Measurements from ENCODE around the gene C5orf46. TPM values are rescaled to one million over a fixed set of nuclear protein-coding genes. Genes with fewer than 3 reads are reported as not detected.
A peak's percentile ranks its signal among the peaks of the same experiment; 100 is the strongest.

C5orf46 gene
- total and polyA plus RNA-seq, 9 of the 15 experiments (the other 6 are each of a cell fraction or from before 2014, with no cell fraction given), result not detected

GRCh38 chr5:147887026-147887627 lies 19.2 kb downstream of the C5orf46 start:
- ChIA-PET CTCF (ENCODE audit: low intra/inter-chr PET ratio) (interaction anchor here (2.1 kb wide), 1 partner anchor 843 kb away, joined by 13 read pairs; no protein-coding TSS in a partner anchor), POLR2A (no interaction called here)
- peak in 1 of 4 experiments; percentile 19 for DNase-seq (ENCODE audit: extremely low read depth in 1 of 4, low spot score in 3 of 4)
- no peak for FAIRE-seq
- in situ Hi-C loops (cut with MboI), result no loop called here
- Histone ChIP-seq H3K4me2 (ENCODE audit: insufficient read depth, low read length) (no peak overlapping the region), H3K9me3 (replicated peaks; ENCODE audit: control insufficient read depth, insufficient read depth, low read depth, low read length) (no peaks in the 10 kb centered on the region; the same call in 1 of the 2 replicates), H3K4me3 (no peak overlapping the region), H3K9ac (ENCODE audit: insufficient read depth in 1 of 2, low read depth in 2 of 2, low read length in 2 of 2) (no peak overlapping the region), H4K20me1 (replicated peaks; ENCODE audit: control insufficient read depth, insufficient read depth, low read length) (no peaks in the 10 kb centered on the region), H3K79me2 (ENCODE audit: control insufficient read depth, insufficient read depth, low read length) (no peaks in the 10 kb centered on the region), H3K4me1 (replicated peaks in 1 of 2; ENCODE audit: control insufficient read depth in 2 of 2, insufficient read depth in 2 of 2, low read length in 2 of 2) (no peaks in the 10 kb centered on the region), H3K36me3 (ENCODE audit: control insufficient read depth, insufficient read depth, low read length) (no peaks in the 10 kb centered on the region), H3K9me1 (ENCODE audit: control insufficient read depth, insufficient read depth, low read length) (no peaks in the 10 kb centered on the region), H3K27me3 (ENCODE audit: control insufficient read depth in 2 of 2, insufficient read depth in 2 of 2, low read length in 2 of 2) (no peaks in the 10 kb centered on the region), H3K27ac (ENCODE audit: extremely low read depth, low read depth, low read length) (no peak overlapping the region), H2AFZ (ENCODE audit: low read depth, low read length) (no peak overlapping the region)
- 0 out of 3 replicates have a peak, but pooled peaks have one; percentile 39 for ATAC-seq
- no TSS peak for BruUV-seq (replicated peaks)
- 2% methylated on average over 3 of the region's 3 CpGs for WGBS (ENCODE audit: insufficient coverage, low coverage, missing lambda C conversion rate)
- intact Hi-C loops (cut with micrococcal nuclease), result loop anchor here (10.0 kb wide), 2 partner anchors 468 to 848 kb away; no protein-coding TSS in a partner anchor
- TF ChIP-seq DIDO1 (tag; IDR thresholded peaks at IDR 0.05; ENCODE audit: low read depth), result no peak
- no peak for TF ChIP-seq E2F3 (CRISPR knock-in tag; IDR thresholded peaks at IDR 0.05)
- peak in 1 of 3 experiments; percentile 51; a peak in 3 of 6 replicates for TF ChIP-seq CTCF (IDR thresholded peaks at IDR 0.05 in 2 of 3, conservative IDR thresholded peaks at IDR 0.05 in 1 of 3; ENCODE audit: insufficient read depth in 2 of 3, low read depth in 1 of 3, low read length in 3 of 3)
- TF ChIP-seq PHTF2 (CRISPR knock-in tag; IDR thresholded peaks at IDR 0.05), result no peak
- no peak for TF ChIP-seq GATA2 (CRISPR knock-in tag; IDR thresholded peaks at IDR 0.05)
- no peak for TF ChIP-seq ZFPM2 (CRISPR knock-in tag; IDR thresholded peaks at IDR 0.05)
- TF ChIP-seq ZKSCAN3 (CRISPR knock-in tag; IDR thresholded peaks at IDR 0.05), result no peak
- no peak for TF ChIP-seq ZNF507 (tag; conservative IDR thresholded peaks at IDR 0.05)
- no peak for TF ChIP-seq ZNF277 (CRISPR knock-in tag; IDR thresholded peaks at IDR 0.05; ENCODE audit: borderline replicate concordance)
- peak; percentile 28; the same call in 1 of the 2 replicates for TF ChIP-seq REST (IDR thresholded peaks at IDR 0.05; ENCODE audit: borderline replicate concordance)
- TF ChIP-seq REST (CRISPR knock-in tag; IDR thresholded peaks at IDR 0.05; ENCODE audit: low read depth), result no peak
- TF ChIP-seq ADNP (tag; IDR thresholded peaks at IDR 0.05), result no peak
